Muscle of leg (tissue), 11 donors: ENCODE data around the gene PLEKHA5. TPM values are rescaled to one million over a fixed set of nuclear protein-coding genes. Genes with fewer than 3 reads are reported as not detected.

ENCODE experiments used
- DNase-seq: peaks from one replicate; pipeline ENCODE4 v3.0.0; 2013
- H3K27ac ChIP-seq: one replicate; pipeline ENCODE4 v1.5.1; 2013; ENCODE audit warnings: mild to moderate bottlenecking, low read length, control low read depth
- H3K27me3 ChIP-seq: one replicate; pipeline ENCODE4 v1.6.1; 2013; ENCODE audit warnings: low read length; ENCODE audit not compliant: control insufficient read depth, insufficient read depth
- H3K36me3 ChIP-seq: one replicate; pipeline ENCODE4 v1.6.1; 2013; ENCODE audit warnings: low read length; ENCODE audit not compliant: control insufficient read depth, insufficient read depth
- H3K4me1 ChIP-seq: one replicate; pipeline ENCODE4 v1.6.1; 2013; ENCODE audit warnings: low read length; ENCODE audit not compliant: control insufficient read depth, insufficient read depth
- H3K4me3 ChIP-seq: one replicate; pipeline ENCODE4 v1.5.1; 2013; ENCODE audit warnings: low read length, control low read depth
- H3K9me3 ChIP-seq: replicated peaks from 2 replicates; pipeline ENCODE4 v1.6.1; 2013; ENCODE audit warnings: low read depth, low read length; ENCODE audit not compliant: control insufficient read depth
- WGBS: methylation state at CpG from one replicate; pipeline ENCODE4 v1.1.5; 2013; ENCODE audit warnings: missing lambda C conversion rate; ENCODE audit not compliant: insufficient coverage; 5-methylcytosine and 5-hydroxymethylcytosine counted together
- polyA plus RNA-seq, 8 donors: library from polyadenylated mRNA; unstranded; fragments of 120-200 nt; gene quantifications; one replicate each; pipeline versions ENCODE4 v1.2.1 to v1.2.3, GENCODE V29; 2013; ENCODE audit warnings: inconsistent platforms in 1 of 8, low replicate concordance in 1 of 8; ENCODE audit not compliant: insufficient read length in 8 of 8, insufficient read depth in 1 of 8
- total RNA-seq: library from RNA; stranded (reverse); fragments of 120-200 nt; gene quantifications from one replicate; pipeline ENCODE4 v1.2.4, GENCODE V29; 2013

The PLEKHA5 gene
- total and polyA plus RNA-seq, 9 donors, result 13.2 to 24.6 (median 17.1) TPM

DNA sequence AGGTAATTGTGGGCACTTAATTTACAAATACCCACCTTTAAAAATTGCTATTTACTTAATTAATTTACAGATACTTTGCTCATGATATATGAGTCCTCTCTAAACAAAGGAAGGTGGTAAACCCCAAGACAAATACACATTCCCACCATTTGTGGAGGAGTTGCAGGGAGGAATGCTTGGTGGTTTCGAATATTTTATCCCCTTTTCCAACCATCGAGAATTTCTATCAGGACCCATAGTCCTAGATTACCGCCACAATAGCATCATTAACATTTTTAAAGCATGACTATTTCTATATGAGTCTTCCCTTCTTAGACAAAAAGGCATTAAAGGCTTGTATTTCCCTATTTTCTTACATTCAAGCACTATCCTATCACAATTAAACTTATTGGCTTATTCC is 34.2 kb upstream of the PLEKHA5 start:
- Histone ChIP-seq H3K9me3 (no peaks in the 10 kb centered on the region), H3K27ac (no peak overlapping the region), H3K4me3 (no peak overlapping the region)

GRCh38 chr12:19095756-19096480 is 33.6 kb upstream of the PLEKHA5 start:
- 78% methylated on average over 2 of the region's 8 CpGs for WGBS
- H3K9me3 ChIP-seq, result no peaks in the 10 kb centered on the region
- H3K4me3 ChIP-seq, result no peak overlapping the region
- H3K4me1 ChIP-seq, result no peaks in the 10 kb centered on the region
- H3K36me3 ChIP-seq, result no peaks in the 10 kb centered on the region
- H3K27ac ChIP-seq, result no peak overlapping the region
- no peaks in the 10 kb centered on the region for H3K27me3 ChIP-seq
- DNase-seq, result no peak

More for the DNA sequence above, 34.2 kb upstream of the PLEKHA5 start:
- Histone ChIP-seq H3K27me3 (no peaks in the 10 kb centered on the region), H3K36me3 (no peaks in the 10 kb centered on the region), H3K4me1 (no peaks in the 10 kb centered on the region)
- no peak for DNase-seq
- 100% methylated on average over 1 of the region's 3 CpGs for WGBS

DNA sequence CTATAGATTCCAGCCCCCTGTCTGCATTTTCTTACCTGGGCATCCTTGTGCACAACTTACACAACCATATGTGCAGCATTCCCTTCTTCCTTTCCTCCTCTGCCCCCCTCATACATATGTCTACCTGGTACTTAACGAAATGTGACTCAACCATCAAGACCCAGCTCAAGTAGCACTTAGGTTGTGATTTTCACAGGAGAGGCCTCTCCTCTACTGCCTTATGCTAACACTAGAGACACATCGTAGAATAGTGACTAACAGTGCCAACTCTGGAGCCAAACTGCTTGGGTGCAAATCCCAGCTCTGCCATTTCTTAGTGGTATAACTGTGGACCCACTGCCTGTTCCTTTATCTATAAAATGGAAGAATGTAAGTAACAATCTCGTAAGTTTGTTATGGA is 24.1 kb upstream of the PLEKHA5 start:
- Histone ChIP-seq H3K27ac (no peak overlapping the region), H3K4me1 (no peaks in the 10 kb centered on the region), H3K36me3 (no peaks in the 10 kb centered on the region), H3K9me3 (no peaks in the 10 kb centered on the region), H3K27me3 (no peaks in the 10 kb centered on the region), H3K4me3 (no peak overlapping the region)
- no CpG with 5 or more reads among the region's 3 CpGs for WGBS
- no peak for DNase-seq

GRCh38 chr12:19107750-19108149 is 21.8 kb upstream of the PLEKHA5 start:
- WGBS, result 97% methylated on average over 22 of the region's 24 CpGs
- H3K4me1 ChIP-seq, result no peaks in the 10 kb centered on the region
- DNase-seq, result no peak
- H3K27me3 ChIP-seq, result no peaks in the 10 kb centered on the region
- H3K9me3 ChIP-seq, result no peaks in the 10 kb centered on the region
- no peak overlapping the region for H3K27ac ChIP-seq
- H3K4me3 ChIP-seq, result no peak overlapping the region
- H3K36me3 ChIP-seq, result no peaks in the 10 kb centered on the region

GRCh38 chr12:19110221-19110940 is 19.2 kb upstream of the PLEKHA5 start:
- no peak overlapping the region for H3K27ac ChIP-seq
- DNase-seq, result no peak
- H3K27me3 ChIP-seq, result no peaks in the 10 kb centered on the region
- H3K4me3 ChIP-seq, result no peak overlapping the region
- H3K4me1 ChIP-seq, result no peaks in the 10 kb centered on the region
- 76% methylated on average over 2 of the region's 3 CpGs for WGBS
- H3K36me3 ChIP-seq, result no peaks in the 10 kb centered on the region
- no peaks in the 10 kb centered on the region for H3K9me3 ChIP-seq

GRCh38 chr12:19113464-19113863 is 16.1 kb upstream of the PLEKHA5 start:
- Histone ChIP-seq H3K27me3 (no peaks in the 10 kb centered on the region), H3K9me3 (no peaks in the 10 kb centered on the region), H3K27ac (no peak overlapping the region), H3K36me3 (no peaks in the 10 kb centered on the region), H3K4me1 (no peaks in the 10 kb centered on the region), H3K4me3 (no peak overlapping the region)
- WGBS, result no CpG with 5 or more reads among the region's 3 CpGs
- DNase-seq, result no peak

- Histone ChIP-seq H3K9me3 (no peaks in the 10 kb centered on the region), H3K36me3 (no peaks in the 10 kb centered on the region), H3K4me3 (no peak overlapping the region), H3K27ac (no peak overlapping the region), H3K27me3 (no peaks in the 10 kb centered on the region), H3K4me1 (no peaks in the 10 kb centered on the region)
- no CpG with 5 or more reads among the region's 1 CpG for WGBS
- DNase-seq, result no peak
Observed at GRCh38 chr12:19115285-19115684, 14.2 kb upstream of the PLEKHA5 start.

DNA sequence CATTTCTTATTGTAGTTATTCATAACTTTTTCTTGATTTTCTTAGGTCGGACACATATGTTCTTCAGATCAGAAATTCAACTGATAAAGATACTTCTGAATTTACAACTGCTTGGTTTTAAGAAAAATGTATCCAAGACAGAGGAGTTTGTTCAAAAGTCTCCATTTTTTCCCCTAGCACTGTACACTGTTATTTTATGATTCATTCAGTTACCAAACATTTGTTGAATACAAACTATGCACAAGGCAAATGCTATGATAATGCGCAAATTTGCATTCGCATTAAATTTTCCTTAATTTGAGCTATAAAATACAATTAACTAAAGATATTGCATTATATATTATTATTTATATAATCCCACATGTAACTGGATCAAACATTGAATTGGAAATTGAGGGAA is 10.1 kb upstream of the PLEKHA5 start:
- Histone ChIP-seq H3K27me3 (no peaks in the 10 kb centered on the region), H3K36me3 (no peaks in the 10 kb centered on the region), H3K4me3 (no peak overlapping the region), H3K27ac (no peak overlapping the region), H3K9me3 (no peaks in the 10 kb centered on the region), H3K4me1 (no peaks in the 10 kb centered on the region)
- DNase-seq, result no peak
- no CpG with 5 or more reads among the region's 3 CpGs for WGBS

GRCh38 chr12:19120795-19121194 is 8.7 kb upstream of the PLEKHA5 start:
- Histone ChIP-seq H3K4me1 (no peaks in the 10 kb centered on the region), H3K36me3 (no peaks in the 10 kb centered on the region), H3K27me3 (no peaks in the 10 kb centered on the region), H3K4me3 (no peak overlapping the region), H3K27ac (no peak overlapping the region), H3K9me3 (no peaks in the 10 kb centered on the region)
- no peak for DNase-seq
- 58% methylated on average over 3 of the region's 3 CpGs for WGBS

- no CpG with 5 or more reads among the region's 1 CpG for WGBS
- Histone ChIP-seq H3K4me1 (no peaks in the 10 kb centered on the region), H3K9me3 (no peaks in the 10 kb centered on the region), H3K27me3 (no peaks in the 10 kb centered on the region), H3K36me3 (no peaks in the 10 kb centered on the region), H3K27ac (no peak overlapping the region), H3K4me3 (no peak overlapping the region)
- no peak for DNase-seq
Observed at GRCh38 chr12:19121449-19122018, 8.0 kb upstream of the PLEKHA5 start.
